HG02678 (cell line): Measurements from ENCODE around the gene GPR150.

Experiments
- ATAC-seq: cut with Tn5 transposase; IDR thresholded peaks from one replicate; pipeline ENCODE4 v1.9.1; 2021; ENCODE audit warnings: mild to moderate bottlenecking, moderate library complexity; ENCODE audit not compliant: unreplicated experiment

Gene GPR150

GRCh38 chr5:95649274-95649673, 29.4 kb downstream of the GPR150 start:
- ATAC-seq: no peak

- no peak for ATAC-seq
These were observed 30.1 kb downstream of the GPR150 start for GRCh38 chr5:95649842-95650620.

- ATAC-seq: no peak
These were observed 33.0 kb downstream of the GPR150 start for GRCh38 chr5:95652849-95653248.

- ATAC-seq: no peak
These were observed 34.3 kb downstream of the GPR150 start for GRCh38 chr5:95654196-95654595.

- no peak for ATAC-seq
These were observed 35.7 kb downstream of the GPR150 start for GRCh38 chr5:95655575-95655974.

GRCh38 chr5:95660060-95660459, 40.2 kb downstream of the GPR150 start:
- no peak for ATAC-seq

GRCh38 chr5:95662946-95663345, 43.1 kb downstream of the GPR150 start:
- ATAC-seq: no peak

- no peak for ATAC-seq
These were observed 44.4 kb downstream of the GPR150 start for GRCh38 chr5:95664204-95664786.

GRCh38 chr5:95667061-95667618, 47.3 kb downstream of the GPR150 start:
- ATAC-seq: no peak

GRCh38 chr5:95667678-95668077, 47.8 kb downstream of the GPR150 start:
- no peak for ATAC-seq

- ATAC-seq: no peak
These were observed 48.3 kb downstream of the GPR150 start for GRCh38 chr5:95668216-95668615.

GRCh38 chr5:95668728-95669127, 48.8 kb downstream of the GPR150 start:
- ATAC-seq: no peak

- no peak for ATAC-seq
These were observed 49.7 kb downstream of the GPR150 start for GRCh38 chr5:95669540-95669939.

- ATAC-seq: no peak
These were observed 50.1 kb downstream of the GPR150 start for GRCh38 chr5:95669985-95670384.

GRCh38 chr5:95670568-95670967, 50.7 kb downstream of the GPR150 start:
- ATAC-seq: no peak
